CD4-positive, alpha-beta T cell treated with Interleukin-12 subunit alpha and Interleukin-12 subunit beta, for 1 hour (primary cell): ENCODE results near the gene ISG15.
"Not testable (repeated sequence)": the region's sequence is repeated elsewhere in the genome, so short reads cannot be mapped to it uniquely, and the experiment has no call there.

ENCODE experiments used
- DNase-seq: peaks from one replicate; pipeline ENCODE4 v3.0.0-alpha.2; 2020

Gene ISG15

GRCh38 chr1:995665-996633 lies 17.3 kb upstream of the ISG15 start:
- no peak for DNase-seq

- no peak for DNase-seq
Observed at GRCh38 chr1:996851-997712, 16.2 kb upstream of the ISG15 start.

- no peak for DNase-seq
Observed at GRCh38 chr1:997713-997992, 15.6 kb upstream of the ISG15 start.

DNA sequence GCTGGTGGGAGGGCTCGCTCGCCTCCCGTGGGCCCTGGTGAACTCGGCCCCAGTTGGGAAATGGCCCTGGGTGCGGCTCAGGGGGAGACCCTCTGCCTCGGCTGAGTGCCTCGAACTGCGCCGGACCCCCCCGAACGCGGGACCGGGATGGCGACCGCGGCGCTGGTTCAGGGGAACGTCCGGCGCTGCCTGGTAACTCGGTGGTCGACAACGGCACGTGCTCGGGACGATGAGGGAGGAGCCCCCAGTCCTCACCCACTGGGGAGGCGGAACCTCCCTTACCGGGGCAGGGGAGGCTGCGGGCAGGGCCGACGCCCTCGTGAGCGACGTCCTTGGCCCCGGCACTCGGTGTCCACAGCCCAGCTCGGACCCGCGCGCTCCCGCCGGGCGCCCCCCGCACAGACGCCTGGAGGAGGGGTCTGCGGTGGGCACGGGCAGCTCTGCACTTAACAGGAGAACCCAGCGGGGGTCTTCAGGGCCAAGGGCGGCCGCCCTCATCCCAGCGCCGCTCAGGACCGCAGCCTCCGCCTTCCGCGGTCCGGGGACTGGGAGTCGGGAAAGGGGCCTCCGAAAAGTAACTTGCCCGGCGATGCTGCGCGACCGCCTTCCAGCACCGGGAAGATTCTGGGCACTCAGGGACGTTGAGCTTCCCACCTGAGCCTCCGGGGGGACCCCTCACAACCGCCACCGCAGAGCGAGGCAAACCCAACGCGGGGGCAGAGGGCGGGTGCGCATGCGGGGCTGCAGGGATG lies 15.1 kb upstream of the ISG15 start:
- no peak for DNase-seq

DNA sequence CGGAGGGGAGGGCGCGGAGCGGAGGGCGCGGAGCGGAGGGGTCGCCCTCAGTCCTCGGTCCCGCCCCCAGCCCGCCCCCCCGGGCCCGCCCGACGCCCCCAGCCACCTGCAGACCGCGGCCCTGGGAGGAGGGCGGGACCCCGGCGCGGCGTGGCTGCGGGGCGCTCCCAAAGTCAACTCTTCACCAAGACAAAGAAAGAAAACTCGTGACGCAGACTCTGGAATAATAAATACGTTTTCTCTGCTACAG lies 14.6 kb upstream of the ISG15 start:
- DNase-seq = no peak

DNA sequence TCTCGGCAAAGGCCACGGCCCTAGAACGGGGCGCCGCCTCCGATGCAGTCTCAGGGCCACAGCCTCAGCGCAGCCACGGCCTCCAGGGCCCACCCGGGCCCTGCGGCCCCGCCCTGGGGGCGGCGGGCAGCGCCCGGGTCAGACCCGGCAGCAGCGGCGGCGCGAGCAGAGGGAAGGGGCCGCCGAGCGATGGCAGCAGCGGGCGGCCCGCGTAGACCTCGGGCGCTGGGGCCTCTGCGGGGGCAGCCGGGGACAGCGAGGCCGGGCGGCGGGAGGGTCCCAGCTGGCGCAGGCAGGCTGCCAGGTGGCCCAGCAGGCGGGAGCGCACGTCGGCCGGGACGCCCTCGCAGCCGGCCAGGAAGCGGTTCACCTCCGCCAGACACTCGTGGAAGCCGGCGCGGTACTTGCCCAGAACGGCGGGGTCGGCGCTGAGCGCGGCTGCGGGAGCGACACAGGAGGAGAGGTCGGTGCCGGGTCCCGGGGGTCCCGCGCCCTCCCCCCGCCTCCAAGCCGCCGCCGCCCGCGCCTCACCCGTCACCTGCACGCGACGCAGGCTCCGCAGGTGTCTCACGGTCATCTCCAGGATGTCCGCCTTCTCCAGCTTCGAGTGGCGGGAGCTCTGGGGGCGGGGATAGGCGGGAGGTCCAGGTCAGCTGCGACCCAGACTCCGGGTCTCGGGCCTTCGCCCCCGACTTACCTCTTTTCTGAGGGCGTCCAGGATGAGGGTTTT lies 14.1 kb upstream of the ISG15 start:
- peak; percentile 44 for DNase-seq

DNA sequence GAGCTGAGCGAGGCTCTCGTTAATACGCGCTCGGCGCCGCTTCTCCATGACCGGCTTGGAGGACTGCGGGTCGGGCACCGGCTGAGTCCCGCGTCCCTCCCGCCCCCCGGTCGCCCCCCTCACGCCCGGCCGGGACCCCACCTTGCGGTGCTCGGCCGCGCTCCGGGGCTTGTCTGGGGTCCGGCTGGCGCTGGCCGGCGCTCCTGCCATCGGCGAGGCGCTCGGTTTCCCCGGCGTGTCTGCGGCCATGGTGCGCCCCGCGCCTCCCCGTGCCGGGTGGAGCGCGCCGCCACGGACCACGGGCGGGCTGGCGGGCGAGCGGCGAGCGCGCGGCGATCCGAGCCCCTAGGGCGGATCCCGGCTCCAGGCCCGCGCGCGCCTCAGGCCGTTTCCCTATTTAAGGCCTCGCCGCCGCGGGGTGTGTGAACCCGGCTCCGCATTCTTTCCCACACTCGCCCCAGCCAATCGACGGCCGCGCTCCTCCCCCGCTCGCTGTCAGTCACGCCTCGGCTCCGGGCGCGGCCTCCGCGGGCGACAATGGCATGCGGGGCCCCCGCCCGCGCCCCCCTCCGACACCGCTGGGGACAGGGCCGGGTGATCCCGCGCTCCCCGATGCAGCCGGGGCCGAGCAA lies 13.5 kb upstream of the ISG15 start, which contains the start of gene HES4:
TSS of gene HES4 (minus strand) at position 373 of the 632 bp plus-strand sequence. CDS start at position 249, 124 bp downstream.
- peak; percentile 70 for DNase-seq

DNA sequence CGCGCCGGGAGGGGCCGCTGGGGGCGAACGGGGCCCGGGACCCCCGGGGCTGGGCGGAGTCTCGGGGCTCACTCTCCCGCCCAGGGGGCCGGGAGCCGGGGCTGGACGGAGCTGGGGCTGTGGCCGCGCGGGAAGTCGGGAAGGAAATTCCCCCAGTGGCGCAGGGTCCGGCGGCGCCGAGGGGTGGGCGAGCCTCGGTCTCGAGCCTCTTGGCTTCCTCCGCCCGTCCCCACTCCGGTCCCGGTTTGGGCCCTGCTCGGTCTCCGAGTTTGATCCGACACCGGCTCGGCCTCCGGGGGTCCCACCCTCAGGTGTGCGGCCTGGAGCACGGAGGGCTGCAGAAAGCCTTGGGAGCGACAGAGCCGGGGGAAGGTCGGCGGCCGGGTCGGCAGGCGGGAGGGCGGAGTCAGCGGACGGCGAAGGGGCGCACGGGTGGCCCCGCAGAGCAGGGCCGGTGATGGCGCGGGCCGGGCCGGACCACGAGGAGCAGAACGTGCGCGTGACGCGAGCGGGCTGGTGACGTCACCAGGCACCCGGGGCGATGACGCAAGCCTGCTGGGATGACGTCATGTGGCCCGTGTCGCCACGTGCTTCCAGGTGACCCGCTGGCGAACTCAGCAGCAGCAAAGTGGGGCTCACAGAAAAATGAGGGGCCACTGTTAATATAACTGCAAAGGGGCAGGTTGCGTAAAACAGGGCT lies 12.8 kb upstream of the ISG15 start:
- DNase-seq = peak; percentile 74

GRCh38 chr1:1001057-1001783 lies 12.1 kb upstream of the ISG15 start:
- DNase-seq = no peak

DNA sequence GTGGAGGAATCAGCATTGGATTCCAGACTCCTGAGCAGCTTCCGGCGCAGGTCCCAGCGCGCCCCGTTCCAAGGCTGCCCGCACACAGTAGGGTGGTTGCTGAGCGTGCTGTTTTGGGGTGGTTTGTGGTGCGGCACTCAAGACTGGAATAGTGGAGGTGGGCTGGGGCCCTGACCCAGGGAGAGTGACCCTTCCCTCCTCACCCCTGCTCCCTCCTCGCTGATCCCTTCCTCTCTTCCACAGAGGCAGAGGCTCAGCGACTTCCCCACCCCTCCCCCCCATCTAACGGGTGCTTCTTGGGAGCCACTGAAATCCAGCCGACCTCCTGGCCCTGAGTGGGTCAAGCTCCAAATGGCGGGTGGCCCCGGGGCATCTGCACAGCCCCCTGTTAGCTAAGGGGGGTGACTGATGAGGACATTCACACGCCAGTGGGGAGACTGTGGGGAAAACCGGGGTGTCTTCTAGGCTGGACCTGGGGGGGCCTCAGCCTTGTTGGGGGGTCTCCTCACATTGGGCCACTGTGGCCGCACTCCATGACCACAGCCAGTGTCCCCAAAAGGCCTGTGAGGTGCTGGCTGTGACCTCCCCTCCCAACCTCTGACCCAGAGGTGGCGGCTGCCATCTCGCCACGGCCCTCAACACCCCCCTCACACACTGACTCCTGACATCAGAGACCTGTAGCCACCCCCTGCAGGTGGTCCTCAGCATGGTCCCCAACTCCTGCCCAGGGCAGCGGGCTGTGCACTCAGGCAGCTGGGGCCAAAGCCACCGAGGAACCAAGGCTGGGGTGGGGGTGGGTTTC lies 9.5 kb upstream of the ISG15 start:
- no peak for DNase-seq

DNA sequence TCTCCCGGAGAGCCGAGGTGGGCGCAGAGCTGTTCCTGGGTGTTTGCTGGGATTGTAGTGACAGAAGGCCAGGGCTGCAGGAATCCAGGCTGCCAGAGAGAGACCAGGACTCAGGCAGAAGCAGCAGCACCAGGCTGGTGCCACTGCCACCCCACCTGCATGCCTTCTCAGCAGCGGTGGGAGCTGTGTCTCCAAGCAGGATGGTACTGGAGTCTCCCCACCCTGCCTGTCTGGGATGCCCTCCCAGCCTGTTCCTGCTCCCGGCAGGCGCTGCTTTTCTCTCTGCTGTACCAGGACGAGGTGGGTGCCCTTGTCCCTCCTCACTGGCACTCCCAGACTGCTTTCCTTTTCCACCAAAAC lies 8.9 kb upstream of the ISG15 start:
- no peak for DNase-seq

GRCh38 chr1:1004780-1005697 lies 8.3 kb upstream of the ISG15 start:
- DNase-seq = no peak

DNA sequence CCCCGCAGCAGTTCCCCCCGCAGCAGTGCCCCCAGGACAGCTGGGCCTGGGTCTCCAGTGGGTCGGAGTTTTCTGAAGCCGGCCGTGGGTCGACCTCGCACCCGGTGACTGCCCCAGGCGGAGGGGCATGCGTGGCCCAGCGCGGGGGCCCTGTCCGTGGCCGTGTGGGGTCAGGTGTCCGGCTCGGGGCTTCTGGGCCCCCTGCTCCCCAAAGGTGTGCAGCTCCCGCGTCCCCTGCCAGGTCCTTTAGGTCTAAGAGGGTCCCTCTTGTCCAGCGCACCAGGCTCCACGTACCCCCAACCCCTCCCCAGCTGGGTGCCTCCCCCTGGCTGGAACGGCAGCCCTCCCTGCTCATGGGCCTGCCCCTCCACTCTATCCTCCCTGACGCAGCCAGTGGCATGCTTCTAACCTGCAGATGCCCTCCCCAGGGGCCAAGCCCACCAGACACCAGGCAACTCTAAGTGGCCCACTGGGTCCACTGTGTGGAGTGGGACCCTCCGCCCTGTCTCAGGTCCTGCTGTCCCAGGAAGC lies 7.5 kb upstream of the ISG15 start:
- no peak for DNase-seq

DNA sequence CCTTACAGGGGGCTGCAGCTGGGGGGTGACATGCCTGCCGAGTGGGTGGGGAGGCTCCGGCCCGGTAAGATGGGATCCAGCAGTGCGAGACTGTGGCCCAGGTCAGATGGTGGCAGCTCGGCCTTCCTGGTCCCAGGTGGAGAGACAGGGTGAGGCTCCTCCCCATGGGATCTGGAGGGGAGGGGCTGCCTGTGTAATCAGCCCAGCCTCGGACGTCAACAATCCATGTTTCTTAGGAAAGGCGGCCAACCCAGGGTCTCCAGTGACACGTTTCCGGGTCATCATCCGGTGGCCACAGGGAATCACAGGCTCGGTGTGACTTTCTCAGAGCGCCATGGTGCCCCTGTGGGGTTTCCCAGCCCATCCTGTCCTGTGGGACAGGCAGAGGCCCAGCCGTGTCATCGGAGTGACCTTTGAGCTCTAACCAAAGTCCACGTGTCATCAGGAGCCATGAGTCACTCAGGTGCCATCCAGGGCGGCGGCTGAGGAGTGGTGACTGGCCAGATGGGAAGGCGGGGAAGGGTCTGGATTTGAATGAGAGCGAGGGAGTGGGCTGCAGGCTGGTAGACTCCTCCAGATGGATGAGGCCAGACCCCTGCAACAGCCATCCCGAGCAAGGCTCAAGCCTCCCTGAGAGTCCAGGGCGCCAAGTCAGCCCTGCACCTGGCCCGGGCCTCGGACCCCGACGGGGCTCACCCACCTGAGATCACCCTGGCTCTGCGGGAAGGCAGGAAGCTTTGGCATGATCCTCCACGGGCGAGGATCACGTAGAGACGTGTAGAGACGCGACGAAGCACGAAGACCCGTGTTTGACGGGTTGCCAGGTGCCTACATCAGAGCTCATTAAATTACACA lies 6.8 kb upstream of the ISG15 start:
- no peak for DNase-seq

- not testable (repeated sequence) for DNase-seq
Observed at GRCh38 chr1:1010131-1010530, 3.2 kb upstream of the ISG15 start.

GRCh38 chr1:1011396-1011949 lies 1.8 kb upstream of the ISG15 start:
- DNase-seq = no peak

- DNase-seq = not testable (repeated sequence)
Observed at GRCh38 chr1:1012736-1013104, 577 bp upstream of the ISG15 start.
